Measurements from ENCODE around the gene ZNF213.
A peak's percentile ranks its signal among the peaks of the same experiment; 100 is the strongest.

The ZNF213 gene, protein sequence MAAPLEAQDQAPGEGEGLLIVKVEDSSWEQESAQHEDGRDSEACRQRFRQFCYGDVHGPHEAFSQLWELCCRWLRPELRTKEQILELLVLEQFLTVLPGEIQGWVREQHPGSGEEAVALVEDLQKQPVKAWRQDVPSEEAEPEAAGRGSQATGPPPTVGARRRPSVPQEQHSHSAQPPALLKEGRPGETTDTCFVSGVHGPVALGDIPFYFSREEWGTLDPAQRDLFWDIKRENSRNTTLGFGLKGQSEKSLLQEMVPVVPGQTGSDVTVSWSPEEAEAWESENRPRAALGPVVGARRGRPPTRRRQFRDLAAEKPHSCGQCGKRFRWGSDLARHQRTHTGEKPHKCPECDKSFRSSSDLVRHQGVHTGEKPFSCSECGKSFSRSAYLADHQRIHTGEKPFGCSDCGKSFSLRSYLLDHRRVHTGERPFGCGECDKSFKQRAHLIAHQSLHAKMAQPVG

DNA sequence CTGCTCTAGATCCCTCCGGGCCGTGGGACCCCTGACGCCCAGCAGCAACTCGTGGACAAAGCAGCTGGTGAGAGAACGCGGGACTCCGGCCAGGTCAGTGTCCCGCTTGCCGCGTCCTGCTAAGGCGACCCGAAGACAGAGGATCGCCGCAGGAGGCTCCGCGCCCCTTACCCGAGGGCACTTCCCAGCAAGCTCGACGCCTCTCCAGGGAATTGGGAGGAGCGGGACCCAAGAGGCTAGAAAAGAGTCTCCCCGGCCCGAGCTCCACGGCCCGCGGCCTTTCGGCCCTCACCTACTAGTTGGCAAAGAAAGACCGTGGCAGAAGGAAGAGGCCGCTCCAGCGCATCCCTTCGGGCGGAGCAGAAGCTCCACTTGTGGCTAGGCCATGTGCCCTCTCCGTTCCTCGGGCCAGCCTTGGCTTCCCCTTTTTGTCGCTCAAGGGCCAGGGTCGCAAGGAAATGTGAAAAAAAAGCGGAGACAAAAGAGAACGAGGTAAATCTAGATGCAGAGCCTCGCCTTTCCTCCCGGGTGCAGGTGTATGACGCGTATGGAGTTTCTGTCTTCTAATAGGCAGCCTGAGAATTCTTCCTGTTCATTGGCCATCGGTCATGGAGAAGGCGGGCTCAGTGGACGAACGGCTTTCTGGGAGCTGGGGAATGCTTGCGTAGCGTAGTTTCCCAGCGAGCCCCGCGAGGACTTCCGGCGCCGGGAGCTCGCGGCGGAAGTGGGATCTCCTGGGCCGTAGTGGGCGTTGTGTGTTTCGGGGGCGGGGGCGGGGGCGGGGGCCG, at the start of gene ZNF213:
ZNF213 (plus strand) TSS at position 692 of the 788 bp plus-strand sequence. CDS start 2,252 bp downstream, outside the sequence.
- peak; percentile 98 for DNase-seq

DNA sequence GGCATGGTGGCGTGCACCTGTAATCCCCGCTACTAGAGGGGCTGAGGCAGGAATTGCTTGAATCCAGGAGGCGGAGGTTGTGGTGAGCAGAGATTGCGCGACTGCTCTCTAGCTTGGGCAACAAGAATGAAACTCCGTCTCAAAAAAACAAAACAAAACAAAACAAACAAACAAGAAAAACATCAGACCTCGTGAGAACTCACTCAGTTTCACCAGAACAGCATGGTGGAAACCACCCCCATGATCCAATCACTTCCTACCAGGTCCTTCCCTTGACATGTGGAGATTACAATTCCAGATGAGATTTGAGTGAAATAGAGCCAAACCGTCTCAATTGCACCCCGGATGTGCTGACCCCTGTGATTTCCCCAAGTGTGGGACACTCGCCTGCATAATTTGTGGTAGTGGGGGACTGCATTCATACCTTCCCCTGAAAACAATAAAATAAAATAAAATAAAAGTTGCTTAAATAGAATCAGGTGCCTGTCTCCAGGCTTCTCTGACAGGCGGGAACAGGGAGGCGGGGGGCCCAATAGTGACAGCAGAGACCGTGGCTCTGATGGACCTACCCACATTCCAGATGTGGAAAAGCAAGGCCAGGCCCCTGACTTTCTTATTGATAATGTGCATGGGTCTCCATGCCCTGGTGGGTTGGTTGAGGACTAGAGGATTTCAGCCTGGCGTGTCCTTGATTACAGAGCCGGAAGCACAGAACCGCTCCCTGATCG, 48.8 kb upstream of the ZNF213 start:
- DNase-seq: no peak

DNA sequence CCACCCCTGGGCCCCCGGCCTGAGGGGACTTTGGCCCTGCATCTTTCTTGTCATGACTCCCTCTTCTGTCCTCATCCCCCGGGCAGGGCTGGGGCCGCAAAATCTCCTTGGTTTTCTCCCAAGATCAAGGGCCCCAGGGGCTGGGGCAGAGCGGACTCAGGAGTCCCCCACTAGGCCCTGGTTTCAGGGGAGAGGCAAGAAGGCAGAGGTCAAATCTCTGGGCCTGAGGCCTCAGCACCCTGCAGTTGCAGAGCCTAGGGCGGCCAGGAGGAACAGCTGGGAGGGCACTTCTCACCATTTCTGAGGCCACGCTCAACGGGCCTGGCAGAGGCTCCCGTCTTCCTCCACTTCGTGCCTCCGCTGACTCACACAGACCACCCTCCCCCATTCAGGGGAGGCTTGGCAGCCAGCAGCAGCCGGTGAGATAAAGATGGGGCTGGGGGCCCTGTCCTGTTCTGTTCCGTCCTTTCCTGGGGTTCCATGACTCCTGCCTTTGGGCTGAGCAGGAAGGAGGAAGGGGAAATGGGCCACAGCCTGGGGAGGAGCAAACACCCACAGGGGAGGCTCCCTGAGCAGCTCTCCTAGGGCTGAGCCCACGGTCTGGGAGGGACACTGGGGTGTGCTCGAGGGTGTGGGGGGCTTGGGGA, 48.1 kb upstream of the ZNF213 start:
- DNase-seq: no peak

DNA sequence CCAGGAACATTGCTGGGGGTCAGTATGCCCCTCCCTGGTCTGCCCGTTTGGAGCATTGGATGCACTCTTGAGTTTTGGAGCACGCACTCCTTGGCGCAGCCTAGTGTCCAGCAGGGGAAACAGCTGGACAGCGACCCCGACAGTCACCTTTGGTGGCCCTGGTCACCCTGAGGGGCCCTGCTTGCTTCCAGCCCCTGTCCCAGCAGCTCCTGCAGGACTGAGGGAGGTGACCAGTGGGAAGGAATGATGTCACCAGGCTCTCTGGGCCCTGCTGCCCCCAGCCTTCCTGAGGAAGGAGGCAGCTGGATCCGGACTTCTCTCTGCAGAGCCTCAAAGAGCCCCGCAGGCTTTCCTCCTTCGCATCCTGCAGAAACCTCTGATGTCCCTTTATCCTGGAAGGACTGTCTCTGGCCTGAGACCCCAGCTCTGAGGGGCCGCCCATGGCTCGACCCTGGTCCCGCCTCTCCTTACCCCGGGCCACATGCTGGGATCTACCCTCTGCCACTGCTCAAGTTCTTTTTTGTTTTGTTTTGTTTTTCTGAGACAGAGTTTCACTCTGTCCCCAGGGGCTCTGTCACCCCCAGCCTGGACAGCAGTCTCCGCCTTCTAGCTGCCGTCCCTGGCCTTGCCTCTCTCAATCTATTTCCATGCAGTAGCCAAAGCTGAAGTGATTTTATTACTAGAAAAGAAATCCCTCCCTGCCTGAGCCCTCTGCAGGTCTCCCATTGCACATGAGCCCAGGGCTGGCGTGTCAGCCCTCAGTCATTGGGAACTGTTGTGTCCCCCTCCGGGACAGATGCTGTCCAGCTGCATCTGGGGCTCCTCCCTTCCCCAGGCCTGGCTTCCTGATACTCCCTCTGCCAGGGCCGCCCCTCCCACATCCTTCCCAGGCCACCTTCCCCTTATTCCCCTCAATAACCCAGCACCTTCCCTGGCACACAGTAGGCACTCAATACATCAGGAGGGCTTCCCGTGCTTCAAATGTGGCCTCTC, 47.3 kb upstream of the ZNF213 start:
- DNase-seq: no peak

DNA sequence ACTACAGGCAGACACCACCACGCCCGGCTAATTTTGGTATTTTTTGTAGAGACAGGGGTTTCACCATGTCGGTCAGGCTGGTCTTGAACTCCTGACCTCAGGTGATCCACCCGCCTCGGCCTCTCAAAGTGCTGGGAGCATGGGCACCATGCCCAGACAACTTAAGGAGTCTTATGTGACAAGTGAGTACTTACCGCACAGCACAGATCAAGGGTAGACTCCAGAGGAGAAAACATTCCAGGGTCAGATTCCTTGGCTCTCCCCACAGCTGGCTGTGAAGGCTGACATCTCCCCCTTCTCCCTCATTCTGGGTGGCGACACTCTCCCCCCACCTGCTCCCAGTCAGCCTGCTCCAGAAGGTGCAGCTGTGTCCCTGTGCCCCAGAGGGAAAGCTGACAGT, 46.4 kb upstream of the ZNF213 start:
- DNase-seq: no peak

DNA sequence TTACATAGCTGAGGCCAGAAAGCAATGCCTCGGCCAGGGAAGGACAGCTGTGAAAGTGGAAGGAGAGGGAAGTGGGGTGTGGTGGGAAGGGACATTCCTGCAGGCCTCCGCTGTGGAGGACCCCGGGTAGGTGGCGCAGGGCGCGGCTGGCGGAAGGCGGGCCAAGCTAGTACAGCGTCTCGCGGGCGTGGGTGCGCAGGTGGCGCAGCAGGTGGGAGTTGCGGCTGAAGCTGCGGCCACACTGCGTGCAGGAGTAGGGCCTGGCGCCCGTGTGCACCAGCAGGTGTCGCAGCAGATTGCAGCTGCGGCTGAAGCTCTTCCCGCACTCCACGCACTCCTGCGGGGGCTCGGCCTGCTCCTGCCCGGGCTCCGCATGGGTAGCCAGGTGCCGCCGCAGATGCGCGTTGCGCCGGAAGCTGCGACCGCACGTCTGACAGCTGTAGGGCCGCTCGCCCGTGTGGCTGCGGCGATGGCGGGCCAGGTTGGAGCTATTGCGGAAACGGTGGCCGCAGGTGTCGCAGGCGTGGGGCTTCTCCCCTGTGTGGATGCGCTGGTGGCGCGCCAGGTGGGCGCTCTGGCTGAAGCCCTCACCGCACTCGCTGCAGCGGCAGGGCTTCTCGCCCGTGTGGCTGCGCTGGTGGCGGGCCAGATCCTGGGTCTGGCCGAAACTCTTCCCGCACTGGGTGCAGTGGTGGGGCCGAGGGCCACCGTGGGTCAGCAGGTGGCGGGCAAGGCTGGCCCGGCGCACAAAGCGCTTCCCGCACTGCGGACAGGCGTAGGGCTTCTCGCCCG, 45.7 kb upstream of the ZNF213 start:
- no peak for DNase-seq

DNA sequence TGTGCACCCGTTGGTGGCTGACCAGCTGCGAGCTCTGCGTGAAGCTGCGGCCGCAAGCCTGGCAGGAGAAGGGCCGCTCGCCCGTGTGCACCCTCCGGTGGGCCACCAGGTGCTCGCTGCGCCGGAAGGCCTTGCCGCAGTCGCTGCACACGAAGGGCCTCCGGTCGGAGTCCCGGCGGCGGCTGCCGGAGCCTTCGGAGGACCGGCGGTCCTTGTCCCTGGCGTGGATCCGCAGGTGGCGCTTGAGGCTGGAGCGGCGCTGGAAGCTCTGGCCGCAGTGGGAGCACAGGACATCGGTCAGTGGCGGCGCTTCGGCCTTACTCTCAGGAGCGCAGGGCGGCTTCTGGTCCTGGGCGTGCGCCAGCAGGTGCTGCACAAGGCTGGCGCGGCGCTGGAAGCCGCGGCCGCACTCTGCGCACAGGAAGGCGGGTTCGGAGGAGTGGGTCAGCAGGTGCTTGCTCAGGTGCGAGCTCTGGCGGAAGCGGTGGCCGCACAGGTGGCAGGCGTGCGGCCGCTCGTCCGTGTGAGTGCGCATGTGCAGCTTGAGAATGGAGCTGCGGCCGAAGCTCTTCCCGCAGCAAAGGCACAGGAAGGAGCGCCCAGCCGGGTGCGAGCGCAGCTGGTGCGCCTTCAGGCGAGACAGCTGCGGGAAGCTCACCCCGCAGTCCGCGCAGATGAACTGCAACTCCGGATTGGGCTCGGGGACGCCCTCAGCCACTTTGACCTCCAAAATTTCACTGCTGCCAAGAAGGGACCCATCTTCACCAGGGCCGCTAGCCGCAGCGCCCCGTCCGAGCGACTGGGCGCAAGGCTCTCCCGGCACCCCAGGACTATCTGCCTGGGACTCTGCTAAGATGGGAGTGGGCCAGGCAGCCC, 44.9 kb upstream of the ZNF213 start:
- no peak for DNase-seq

DNA sequence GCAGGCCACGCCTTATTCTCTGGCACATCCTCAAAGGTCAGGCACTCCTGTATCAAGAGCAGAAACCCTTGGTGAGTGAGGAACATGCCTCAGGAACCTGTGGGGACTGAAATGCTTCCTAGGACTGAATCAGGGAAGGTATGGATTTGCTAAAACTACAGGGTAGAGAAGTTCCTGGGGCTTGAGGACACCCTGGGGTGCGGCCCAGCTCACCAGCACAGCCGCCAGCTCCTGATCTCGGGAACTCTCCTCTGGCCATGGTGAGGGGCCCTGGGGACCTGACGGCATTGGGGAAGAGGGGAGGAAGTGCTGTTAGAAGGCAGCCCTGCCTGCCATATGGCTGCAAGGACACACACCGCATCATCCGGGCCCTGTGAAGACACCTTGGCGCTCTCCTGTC, 43.3 kb upstream of the ZNF213 start:
- no peak for DNase-seq

DNA sequence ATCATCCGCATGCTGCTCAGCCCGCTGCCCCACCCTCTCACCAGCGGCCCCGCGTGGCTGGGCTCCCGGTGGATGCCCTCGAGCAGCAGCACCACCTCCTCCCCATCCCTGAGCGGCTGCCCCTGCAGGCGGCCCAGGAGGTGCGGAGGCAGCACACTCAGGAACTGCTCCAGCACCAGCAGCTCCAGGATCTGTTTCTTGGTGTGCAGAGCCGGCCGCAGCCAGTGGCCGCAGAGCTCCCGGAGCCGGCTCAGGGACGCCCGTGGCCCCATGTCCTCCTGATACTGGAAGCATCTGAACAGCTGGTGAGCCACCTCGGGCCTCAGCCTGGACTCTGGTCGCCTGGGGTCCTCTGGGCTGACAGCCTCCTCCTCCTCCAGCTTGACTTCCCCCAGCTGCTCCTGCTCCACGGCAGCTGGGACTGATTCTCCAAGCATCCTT, 42.3 kb upstream of the ZNF213 start:
- no peak for DNase-seq

DNA sequence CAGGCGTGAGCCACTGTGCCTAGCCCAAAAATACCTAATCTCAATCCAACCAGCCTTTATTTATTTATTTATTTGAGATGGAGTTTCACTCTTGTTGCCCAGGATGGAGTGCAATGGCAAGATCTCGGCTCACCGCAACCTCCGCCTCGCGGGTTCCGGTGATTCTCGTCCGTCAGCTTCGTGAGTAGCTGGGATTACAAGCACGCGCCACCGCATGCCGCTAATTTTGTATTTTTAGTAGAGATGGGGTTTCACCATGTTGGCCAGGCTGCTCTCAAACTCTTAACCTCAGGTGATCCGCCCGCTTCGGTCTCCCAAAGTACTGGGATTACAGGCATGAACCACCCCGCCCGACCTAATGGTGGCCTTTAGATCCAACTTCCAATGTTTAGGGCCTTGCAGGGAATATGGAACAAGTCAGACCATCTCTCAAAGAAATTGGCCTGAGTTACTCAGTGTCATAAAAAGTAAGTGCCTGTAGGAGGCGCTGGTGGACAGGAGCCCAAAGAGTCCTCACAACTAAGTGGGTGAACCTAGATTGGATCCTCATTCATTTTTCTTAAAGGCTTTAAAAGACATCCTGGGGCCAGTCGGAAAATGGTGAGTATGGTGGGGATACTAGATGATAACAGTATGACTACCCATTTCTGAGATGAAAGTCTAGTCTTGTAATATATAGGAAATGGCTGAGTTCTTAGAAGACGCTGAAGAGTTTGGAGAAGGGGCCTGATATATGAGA, 40.4 kb upstream of the ZNF213 start:
- DNase-seq: peak; percentile 39

DNA sequence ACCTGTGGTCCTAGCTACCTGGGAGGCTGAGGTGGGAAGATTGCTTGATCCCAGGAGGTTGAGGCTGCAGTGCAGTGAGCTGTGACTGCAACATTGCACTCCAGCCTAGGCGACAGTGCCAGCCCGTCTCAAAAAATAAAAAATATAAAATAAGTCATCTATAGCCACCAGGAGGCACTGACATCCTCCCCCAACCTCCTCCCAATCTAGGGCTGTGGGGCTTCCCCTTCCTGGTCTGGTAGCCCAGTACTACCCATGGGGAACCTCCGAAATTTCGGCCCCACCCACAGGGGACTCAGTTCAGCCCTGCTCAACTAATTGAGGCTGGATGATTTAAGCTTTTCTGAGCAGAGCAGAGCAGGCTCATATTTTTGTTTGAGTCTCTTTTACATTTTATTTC, 39.0 kb upstream of the ZNF213 start:
- peak; percentile 24 for DNase-seq

DNA sequence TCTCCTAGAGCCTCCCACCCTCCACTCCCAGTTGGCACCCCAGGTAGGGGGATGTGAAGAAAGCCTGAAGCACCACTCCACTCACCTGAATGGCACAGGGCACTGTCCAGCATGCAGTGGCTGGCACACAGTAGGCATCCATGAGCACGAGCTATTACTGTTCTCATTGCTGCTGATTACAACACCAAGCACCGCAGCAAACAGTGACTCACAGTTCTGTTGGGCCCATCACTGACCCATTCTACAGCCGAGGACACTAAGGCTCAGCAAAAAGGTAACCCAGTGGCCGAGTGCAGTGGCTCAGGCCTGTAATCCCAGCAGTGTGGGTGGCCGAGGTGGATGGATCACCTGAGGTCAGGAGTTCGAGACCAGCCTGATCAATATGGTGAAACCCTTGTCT, 38.5 kb upstream of the ZNF213 start:
- DNase-seq: no peak

DNA sequence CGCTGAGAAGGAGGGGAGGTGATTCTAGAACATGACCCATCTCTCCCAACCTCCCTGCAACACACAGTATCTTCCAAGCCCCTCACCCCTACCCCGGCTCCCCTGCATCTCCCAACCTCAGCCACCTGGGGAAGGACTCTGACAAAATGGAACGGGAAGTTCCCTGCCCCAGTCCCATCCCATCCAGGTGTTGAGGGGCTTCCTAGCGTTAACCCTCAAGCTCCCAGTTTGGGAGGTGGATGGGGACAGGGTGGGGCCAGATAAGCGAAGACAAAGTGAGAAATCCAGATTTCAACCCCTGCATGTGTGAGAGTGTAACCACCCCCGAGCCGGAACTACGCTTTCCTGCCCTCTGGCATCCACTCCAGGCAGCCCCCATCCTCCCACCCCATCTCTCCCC, 37.6 kb upstream of the ZNF213 start:
- no peak for DNase-seq

DNA sequence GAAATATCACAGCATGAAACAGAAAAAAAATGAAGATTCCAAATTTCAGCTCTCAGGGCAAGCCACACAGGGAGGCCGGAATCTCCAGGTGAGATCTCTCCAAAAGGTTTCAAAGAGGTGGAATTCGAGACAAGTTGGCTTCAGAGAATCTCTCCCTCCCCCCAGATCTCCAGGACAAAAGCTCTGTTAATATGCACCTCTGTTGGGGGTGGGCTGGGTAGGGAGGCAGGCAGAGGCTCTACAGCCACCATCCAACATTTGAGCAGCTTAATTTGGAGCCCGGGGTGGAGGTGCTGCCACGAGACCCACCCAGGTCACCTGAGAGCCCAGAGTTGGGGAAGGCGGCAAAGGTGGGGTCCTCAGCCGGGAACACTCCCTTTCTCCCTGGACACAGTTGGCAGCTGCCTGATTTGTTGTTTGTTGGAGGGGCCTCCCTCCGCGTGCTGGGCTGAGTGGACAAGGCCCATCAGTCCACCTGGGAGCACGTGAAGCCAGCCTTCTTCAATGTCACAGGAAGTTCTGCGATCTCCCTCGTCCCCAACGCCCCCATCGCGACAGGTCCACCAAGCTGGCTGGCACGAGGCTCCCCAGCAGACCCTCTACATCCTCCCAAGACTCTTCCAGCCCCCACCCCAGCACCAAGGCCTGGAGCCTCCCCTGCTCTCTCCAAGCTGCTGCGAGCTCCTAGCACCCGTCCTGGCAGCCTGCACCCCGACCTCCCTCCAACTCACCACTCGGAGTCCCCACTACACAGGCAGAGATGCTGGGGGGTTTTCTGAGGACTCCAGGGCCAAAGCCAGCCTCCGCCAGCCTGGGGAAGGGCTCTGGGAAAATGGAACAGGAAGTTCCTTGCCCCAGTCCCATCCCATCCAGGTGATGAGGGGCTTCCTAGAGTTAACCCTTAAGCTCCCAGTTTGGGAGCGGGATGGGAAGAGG, 36.1 kb upstream of the ZNF213 start, which contains the start of gene ZSCAN10:
ZSCAN10 (minus strand) TSS at position 836 of the 936 bp plus-strand sequence. CDS start 6,357 bp downstream, outside the sequence.
- DNase-seq: no peak

DNA sequence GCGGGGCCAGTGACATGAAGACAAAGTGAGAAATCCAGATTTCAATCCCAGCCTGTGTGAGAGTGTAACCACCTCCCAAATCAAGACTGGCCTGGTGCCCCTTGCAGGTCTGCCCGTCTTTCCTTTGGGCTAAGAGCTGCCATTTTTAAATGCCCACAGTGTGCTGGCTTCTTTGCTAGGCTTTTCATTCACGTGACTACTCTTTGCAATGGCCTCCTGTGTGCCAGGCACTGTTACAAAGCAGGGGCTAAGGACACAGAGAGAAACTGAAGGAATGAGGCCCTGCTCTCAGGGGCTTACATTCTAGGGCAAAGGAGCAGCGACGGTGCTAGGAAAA, 35.5 kb upstream of the ZNF213 start:
- no peak for DNase-seq

DNA sequence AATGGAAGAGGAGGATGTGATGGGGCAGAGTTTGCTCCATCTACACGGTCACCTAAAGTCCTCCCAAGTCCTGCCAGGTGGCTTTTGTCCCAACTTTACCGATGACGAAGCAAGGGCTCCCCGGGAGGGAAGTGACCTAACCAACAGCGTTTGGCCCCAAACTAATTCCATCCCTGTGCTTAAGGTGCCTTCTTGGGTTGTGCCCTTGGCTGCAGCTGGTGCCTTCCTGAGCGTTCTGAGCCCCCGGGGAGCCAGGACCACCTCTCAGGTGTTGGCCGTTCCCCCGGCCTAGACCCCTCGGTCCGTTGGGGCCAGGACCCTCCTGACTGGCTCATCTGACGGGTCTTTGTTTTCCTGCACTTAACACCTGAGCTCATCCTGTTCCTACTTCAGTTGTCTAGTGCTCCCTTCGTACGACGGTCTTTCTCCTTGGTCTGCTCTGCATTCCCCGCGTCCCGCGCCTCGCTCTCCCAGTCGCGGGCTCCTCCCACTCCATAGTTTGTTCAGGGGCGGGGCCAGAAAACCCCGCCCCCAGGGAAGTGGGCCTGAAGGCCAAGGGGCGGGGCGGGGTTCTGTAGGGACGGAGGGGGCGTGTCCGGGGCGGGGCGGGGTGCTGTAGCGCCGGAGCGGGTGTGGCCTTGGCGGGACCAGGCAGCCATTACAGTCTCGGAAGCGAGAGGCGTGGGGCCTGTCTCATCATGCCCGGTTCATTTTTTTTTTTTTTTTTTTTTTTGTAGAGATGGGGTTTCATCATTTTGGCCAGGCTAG, 34.9 kb upstream of the ZNF213 start:
- DNase-seq: peak; percentile 90
